GM10266 (cell line): ENCODE data around the gene CARD18.

Experiments used
- DNase-seq: peaks from one replicate; pipeline ENCODE4 v3.0.0; 2012; ENCODE audit errors: extremely low spot score
- TF ChIP-seq, protein P1 (sequence below): IDR thresholded peaks from 2 replicates; pipeline ENCODE4 v1.5.1; 2012; ENCODE audit warnings: mild to moderate bottlenecking, low read depth; ENCODE audit not compliant: control insufficient read depth, insufficient read depth; ENCODE audit errors: missing control alignments

The CARD18 gene, protein sequence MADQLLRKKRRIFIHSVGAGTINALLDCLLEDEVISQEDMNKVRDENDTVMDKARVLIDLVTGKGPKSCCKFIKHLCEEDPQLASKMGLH

DNA sequence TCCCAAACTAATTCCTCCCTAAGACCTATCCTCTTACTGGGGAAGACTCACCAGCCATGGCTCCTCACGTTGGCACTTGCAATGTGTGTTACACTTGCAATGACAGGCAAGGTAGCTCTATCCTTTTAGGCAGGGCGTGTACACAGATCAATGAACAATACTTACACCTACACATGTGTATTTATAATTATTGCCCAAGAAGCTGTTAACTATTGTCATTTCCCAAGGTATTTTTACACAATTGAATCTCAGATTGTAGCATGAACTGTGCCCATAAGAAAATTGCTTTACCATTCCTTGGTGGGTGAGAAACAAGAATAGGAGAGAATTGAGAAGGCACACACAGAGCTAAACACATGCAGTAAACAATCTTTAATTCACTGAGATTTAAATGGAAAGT lies at the start of gene CARD18:
TSS of gene CARD18 (minus strand) at position 101 of the 400 bp plus-strand sequence. CDS start at position 58, 43 bp downstream.
- DNase-seq, result no peak
- TF ChIP-seq, protein P1, sequence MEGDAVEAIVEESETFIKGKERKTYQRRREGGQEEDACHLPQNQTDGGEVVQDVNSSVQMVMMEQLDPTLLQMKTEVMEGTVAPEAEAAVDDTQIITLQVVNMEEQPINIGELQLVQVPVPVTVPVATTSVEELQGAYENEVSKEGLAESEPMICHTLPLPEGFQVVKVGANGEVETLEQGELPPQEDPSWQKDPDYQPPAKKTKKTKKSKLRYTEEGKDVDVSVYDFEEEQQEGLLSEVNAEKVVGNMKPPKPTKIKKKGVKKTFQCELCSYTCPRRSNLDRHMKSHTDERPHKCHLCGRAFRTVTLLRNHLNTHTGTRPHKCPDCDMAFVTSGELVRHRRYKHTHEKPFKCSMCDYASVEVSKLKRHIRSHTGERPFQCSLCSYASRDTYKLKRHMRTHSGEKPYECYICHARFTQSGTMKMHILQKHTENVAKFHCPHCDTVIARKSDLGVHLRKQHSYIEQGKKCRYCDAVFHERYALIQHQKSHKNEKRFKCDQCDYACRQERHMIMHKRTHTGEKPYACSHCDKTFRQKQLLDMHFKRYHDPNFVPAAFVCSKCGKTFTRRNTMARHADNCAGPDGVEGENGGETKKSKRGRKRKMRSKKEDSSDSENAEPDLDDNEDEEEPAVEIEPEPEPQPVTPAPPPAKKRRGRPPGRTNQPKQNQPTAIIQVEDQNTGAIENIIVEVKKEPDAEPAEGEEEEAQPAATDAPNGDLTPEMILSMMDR, result no peak

DNA sequence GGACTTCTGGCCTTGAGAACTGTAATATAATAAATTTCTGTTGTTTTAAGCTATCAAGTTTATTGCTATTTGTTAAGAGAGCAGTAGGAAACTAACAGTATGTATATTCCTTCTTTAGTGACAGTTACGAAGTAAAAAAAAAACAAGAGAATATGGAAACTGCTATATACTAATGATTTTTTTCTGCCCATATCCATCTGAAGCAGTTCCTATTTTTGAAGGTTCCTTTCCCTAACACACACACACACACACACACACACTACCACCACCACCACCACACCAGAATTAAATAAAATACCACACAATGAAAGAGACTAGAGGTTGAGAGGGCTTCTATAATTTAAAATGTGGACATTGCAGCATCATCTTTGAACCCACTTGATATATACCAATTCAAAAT lies 44.4 kb upstream of the CARD18 start:
- TF ChIP-seq, protein P1, result no peak
- DNase-seq, result no peak

DNA sequence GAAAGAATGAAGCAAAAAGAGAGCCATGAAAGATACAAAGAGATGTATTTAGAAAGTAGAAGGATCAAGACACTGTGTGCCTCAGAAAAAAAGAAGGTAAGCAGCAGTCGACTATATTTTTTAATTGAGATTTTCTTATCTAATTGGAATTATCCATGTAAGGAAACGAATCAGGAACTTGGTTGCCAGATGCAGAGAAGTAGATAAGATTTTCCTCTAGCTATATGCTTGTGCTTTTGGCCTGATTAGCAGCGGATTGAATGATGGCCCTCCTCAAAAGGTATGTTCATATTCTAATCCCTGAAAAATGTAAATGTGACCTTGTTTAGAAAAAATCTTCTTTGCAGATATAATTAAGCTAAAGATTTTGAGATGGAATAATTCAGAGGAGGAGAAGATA lies 43.9 kb upstream of the CARD18 start:
- DNase-seq, result no peak
- TF ChIP-seq, protein P1, result no peak

DNA sequence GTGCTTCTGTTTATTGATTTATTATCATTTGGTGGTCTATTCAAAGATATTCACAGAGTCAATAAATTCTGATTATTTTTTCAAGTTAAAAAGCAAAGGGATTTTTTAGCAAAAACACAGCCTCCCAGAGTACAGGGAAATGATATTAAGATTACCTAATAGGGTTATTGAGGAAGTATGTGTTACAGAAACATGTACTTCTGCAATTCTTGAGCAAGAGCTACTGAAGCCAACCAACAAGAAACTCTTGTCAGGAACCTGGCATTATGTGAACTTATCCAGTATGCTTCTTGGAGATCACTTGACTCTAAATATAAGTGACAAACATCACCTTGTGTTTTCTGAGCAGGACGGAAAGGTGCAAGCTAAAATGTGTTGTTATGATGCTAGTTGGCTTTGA lies 42.0 kb upstream of the CARD18 start:
- TF ChIP-seq, protein P1, result no peak
- DNase-seq, result no peak

DNA sequence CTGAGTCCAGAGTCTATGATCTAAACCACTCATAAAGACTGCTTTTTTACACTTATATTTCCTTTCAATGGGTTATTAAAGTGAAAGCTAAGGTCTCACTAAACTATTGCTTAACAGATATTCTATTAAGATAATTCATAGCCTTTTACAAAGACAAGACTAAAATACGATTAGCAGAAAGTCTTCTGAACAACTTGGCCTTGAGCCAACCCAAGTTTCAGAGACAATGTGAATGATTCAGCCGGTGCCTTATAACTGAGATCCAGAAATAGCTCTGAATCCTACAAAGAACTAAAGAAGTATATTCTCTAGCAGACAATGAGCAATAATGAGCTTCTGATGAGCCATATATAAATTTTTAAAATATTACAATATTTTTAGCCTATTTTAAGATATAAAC lies 41.5 kb upstream of the CARD18 start:
- TF ChIP-seq, protein P1, result no peak
- no peak for DNase-seq

DNA sequence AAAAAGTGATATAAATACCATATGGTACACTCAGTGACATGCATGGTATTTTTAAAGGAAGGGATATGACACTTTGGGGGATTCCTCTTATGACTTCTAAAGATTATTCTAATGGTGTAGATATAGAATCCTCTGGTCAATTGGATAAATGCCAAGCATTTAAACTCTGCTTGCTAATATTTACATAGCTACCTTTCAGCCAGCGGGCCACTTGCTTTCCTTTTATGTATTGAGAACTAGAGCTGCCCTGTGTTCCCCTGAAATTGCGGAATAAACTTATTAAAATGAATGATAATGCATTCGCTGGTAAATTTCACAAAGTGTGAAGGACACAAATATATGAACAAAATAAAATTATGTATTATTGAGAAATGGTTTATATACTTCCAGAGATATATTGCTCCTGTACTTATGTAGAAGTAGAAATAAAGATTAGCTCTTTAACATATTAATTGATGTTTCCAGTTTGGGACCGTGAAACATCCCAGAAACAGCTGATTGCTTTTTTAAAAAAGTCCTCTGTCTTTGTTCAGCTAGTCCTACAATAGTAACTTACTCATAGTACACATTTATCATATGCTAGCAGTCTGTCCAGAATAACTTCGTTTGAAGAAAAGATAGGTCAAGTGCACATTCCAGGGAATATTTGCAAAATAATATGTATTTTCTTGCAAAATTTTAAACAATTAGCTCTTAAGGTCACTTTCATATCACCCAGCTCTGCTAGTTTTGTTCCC lies 40.1 kb upstream of the CARD18 start:
- TF ChIP-seq, protein P1, result no peak
- DNase-seq, result no peak

DNA sequence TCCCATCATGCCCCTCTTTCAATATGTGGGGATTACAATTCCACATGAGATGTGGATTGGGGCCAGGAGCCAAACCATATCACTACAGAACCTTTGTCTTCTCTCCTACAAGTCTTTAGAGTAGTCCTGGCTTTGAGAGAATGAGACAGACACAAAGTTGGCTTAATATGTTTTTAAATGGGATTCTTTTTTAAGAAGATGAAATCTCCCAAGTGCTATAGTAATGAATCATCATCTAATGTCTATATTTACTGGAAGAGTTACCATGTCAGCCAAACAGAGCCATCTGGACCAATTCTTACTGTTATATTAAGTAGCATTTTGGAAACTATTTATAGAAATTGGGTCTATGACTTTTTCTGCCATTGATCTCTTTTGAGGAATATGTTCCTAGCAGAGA lies 38.1 kb upstream of the CARD18 start:
- TF ChIP-seq, protein P1, result no peak
- no peak for DNase-seq
